Measurements from ENCODE around the gene TBCD. TPM values are rescaled to one million over a fixed set of nuclear protein-coding genes. Genes with fewer than 3 reads are reported as not detected.

Gene TBCD
- total and polyA plus RNA-seq, 8 donors: 28.7 to 161 (median 40.0) TPM

DNA sequence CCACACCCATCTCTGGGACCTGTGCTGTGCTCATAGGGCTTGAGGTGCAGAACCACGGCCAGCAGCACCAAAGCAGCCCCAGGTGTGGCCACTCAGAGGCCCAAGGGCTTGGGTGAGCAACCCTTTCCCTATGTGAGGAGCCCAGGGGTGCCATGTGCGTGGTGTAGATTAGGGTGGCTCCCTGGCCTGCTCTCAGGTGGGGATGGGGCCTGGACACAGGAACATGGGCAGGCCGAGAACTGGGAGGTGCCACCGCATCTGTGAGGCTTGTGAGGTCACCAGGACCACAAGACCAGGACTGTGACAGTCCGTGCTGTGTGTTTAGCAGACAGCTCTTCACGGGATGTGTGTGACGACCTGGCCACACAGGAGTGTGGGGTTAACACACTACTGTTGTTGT lies 191.5 kb downstream of the TBCD start:
- TF ChIP-seq, protein P1, sequence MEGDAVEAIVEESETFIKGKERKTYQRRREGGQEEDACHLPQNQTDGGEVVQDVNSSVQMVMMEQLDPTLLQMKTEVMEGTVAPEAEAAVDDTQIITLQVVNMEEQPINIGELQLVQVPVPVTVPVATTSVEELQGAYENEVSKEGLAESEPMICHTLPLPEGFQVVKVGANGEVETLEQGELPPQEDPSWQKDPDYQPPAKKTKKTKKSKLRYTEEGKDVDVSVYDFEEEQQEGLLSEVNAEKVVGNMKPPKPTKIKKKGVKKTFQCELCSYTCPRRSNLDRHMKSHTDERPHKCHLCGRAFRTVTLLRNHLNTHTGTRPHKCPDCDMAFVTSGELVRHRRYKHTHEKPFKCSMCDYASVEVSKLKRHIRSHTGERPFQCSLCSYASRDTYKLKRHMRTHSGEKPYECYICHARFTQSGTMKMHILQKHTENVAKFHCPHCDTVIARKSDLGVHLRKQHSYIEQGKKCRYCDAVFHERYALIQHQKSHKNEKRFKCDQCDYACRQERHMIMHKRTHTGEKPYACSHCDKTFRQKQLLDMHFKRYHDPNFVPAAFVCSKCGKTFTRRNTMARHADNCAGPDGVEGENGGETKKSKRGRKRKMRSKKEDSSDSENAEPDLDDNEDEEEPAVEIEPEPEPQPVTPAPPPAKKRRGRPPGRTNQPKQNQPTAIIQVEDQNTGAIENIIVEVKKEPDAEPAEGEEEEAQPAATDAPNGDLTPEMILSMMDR (IDR thresholded peaks at IDR 0.05): no peak
- peaks cover 0 to 19% (median 6%) of the 10 kb centered on the region in 3 donors for H3K36me3 ChIP-seq
- no peak overlapping the region for H3K4me3 ChIP-seq
- H3K4me1 ChIP-seq: no peaks in the 10 kb centered on the region
- no peak overlapping the region for H3K27ac ChIP-seq
- intact Hi-C loops (cut with DNase I): no loop called here
- no peaks in the 10 kb centered on the region for H3K27me3 ChIP-seq
- 96 to 98% methylated on average over 7 of the region's 7 CpGs for WGBS, 2 donors
- H3K9me3 ChIP-seq: no peaks in the 10 kb centered on the region
- DNase-seq: peak in 2 of 6 donors; percentile 24 to 31
- ATAC-seq: no peak
- FAIRE-seq: no peak

DNA sequence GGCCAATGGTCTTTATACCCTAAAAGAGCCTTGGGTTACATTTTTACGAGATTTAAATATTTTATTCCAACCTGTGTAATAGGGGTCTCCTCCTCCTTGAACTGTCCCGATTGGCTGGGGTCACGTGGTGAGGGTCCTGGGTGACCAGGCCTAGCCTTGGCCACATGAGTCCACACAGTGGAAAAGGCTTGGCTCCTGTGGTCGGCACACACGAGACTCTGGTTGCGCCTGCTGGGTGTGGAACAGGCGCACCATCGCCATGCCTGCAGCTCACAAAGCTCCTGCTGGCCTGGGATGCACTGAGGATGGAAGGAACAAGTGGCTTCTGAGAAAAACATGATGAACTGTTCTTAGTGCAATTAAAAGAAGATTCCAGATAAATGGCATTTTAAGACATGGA lies 191.9 kb downstream of the TBCD start:
- DNase-seq (peak in 2 of 6 donors; percentile 23 to 24), FAIRE-seq (no peak), ATAC-seq (no peak)
- intact Hi-C loops (cut with DNase I): no loop called here
- H3K4me3 ChIP-seq: no peak overlapping the region
- H3K27me3 ChIP-seq: no peaks in the 10 kb centered on the region
- TF ChIP-seq, protein P1 (IDR thresholded peaks at IDR 0.05): no peak
- no peak overlapping the region for H3K27ac ChIP-seq
- no peaks in the 10 kb centered on the region for H3K9me3 ChIP-seq
- WGBS, 2 donors: 94 to 98% methylated on average over 8 of the region's 8 CpGs
- H3K4me1 ChIP-seq: no peaks in the 10 kb centered on the region
- peaks cover 0 to 19% (median 6%) of the 10 kb centered on the region in 3 donors for H3K36me3 ChIP-seq

DNA sequence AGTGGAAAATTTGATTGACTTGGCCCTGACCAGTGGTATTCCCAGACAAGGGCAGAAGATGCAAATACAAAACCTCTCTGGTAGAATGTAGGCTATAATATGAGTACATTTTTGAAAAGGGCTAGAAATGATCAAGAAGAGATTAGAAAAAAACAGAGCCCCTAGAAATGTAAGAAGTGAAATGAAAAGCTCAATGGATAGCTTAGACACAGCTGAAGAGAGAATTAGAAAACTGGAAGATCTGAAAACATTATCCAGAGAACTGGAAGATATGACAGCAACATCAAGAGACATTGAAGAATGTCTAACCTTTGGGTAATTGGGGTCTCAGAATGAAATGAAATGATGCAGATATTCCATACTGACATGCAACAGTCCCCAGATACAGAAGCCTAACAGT lies 193.1 kb downstream of the TBCD start:
- no peak overlapping the region for H3K27ac ChIP-seq
- H3K36me3 ChIP-seq: peaks cover 0 to 19% (median 6%) of the 10 kb centered on the region in 3 donors
- no peaks in the 10 kb centered on the region for H3K27me3 ChIP-seq
- DNase-seq (no peak), FAIRE-seq (no peak), ATAC-seq (no peak)
- no peaks in the 10 kb centered on the region for H3K4me1 ChIP-seq
- TF ChIP-seq, protein P1 (IDR thresholded peaks at IDR 0.05): no peak
- intact Hi-C loops (cut with DNase I): no loop called here
- no peaks in the 10 kb centered on the region for H3K9me3 ChIP-seq
- H3K4me3 ChIP-seq: no peak overlapping the region

DNA sequence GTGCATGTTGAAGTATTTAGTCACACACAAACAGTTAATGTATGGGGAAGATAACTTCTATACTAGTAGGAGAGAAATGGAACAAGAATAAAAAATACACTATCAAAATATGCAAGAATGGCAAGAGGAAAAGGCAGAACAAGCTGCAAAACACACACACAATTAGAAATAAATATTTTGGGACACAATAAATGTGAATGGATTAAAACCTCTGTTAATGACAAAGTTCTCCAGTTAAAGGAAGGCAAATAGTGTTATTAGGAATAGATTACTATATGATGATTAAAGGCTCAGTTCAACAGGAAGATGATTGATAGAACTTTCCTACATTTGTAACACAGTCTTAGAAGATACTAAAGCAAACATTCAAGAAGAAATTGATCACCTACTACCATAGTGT lies 194.2 kb downstream of the TBCD start:
- Histone ChIP-seq H3K27me3 (no peaks in the 10 kb centered on the region), H3K27ac (no peak overlapping the region), H3K9me3 (no peaks in the 10 kb centered on the region), H3K36me3 (peaks cover 0 to 15% (median 6%) of the 10 kb centered on the region in 3 donors), H3K4me3 (no peak overlapping the region), H3K4me1 (no peaks in the 10 kb centered on the region)
- TF ChIP-seq, protein P1 (IDR thresholded peaks at IDR 0.05): no peak
- intact Hi-C loops (cut with DNase I): no loop called here
- no peak for DNase-seq
- FAIRE-seq: no peak
- no peak for ATAC-seq

DNA sequence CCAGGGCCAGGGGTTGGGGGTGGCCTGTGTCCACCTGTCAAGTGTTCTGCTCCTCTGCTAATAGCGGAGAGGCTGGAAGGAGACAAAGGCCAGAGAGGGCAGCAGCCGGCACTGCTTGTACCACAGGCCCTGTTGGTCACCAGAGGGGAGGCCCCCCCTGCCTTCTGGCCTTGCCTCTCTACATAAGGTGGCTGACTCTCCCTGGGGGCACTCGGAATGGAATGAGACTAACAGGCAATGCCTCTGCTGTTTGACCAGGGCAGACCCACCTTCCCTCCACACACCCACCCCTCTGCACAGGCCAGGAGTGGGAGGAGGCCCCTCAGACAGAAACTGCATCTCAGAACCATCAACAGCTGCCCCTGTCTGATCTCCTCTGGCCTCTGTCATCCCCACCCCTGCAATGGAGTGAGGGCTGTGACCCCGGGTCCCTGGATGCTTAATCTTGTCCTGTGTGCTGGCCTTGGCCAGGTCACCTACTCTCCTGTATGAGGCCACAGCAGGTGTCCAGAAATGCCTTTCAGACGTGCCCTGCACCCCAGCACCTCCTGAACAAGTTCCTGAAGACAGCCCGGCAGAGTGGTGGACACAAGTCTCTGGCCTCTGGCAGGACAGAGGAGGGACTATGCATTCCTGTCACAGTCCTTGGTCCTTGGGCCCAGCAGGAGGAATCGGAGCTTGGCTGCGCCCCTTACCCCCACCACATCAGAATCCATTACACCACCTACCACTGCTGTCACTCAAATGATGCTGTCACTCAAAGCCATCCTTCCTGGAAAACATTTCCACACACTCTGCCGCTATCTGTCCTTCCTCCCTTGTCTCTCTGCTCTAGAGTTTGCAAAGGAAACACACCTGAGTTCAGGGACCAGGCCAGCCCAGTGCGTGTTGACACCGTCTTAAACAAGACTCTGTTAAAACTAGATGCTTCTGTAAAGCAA lies 195.5 kb downstream of the TBCD start:
- intact Hi-C loops (cut with DNase I): no loop called here
- H3K36me3 ChIP-seq: peaks cover 0 to 8% (median 5%) of the 10 kb centered on the region in 3 donors
- peak in 2 of 6 donors; percentile 38 to 39 for DNase-seq
- H3K27me3 ChIP-seq: no peaks in the 10 kb centered on the region
- TF ChIP-seq, protein P1 (IDR thresholded peaks at IDR 0.05): no peak
- H3K27ac ChIP-seq: no peak overlapping the region
- no peaks in the 10 kb centered on the region for H3K9me3 ChIP-seq
- no peak for FAIRE-seq
- H3K4me3 ChIP-seq: no peak overlapping the region
- peak in 1 of 4 donors; percentile 6 for ATAC-seq
- WGBS, 2 donors: 95% methylated on average over 11 of the region's 11 CpGs
- H3K4me1 ChIP-seq: no peaks in the 10 kb centered on the region
